Middle frontal gyrus (tissue), 1 donor: ENCODE data around the gene NAMPT.
"Not testable (repeated sequence)": the region's sequence is repeated elsewhere in the genome, so short reads cannot be mapped to it uniquely, and the experiment has no call there.

Source experiments
- DNase-seq: peaks from one replicate; pipeline ENCODE4 v3.0.0-alpha.2; 2015; ENCODE audit warnings: low spot score; ENCODE audit errors: extremely low spot score

Gene NAMPT

DNA sequence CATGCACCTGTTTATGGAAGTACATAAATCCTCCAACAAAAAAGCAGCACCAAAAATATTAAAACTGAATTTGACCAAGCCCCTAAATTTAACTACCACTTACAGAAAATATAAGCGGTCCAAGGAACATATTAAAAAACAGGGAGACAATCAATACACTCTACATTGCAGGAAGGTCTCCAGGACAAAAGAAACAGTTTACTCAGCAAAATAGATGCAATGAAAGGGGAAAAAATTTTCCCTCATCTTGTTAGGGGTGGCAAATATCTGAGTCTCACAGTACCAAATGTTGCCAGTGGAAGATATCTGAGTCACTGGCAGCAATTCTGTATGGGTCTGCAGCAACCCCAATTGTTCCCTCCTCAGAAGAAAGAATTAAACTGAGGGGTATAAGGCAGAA lies 50.4 kb downstream of the NAMPT start:
- no peak for DNase-seq

DNA sequence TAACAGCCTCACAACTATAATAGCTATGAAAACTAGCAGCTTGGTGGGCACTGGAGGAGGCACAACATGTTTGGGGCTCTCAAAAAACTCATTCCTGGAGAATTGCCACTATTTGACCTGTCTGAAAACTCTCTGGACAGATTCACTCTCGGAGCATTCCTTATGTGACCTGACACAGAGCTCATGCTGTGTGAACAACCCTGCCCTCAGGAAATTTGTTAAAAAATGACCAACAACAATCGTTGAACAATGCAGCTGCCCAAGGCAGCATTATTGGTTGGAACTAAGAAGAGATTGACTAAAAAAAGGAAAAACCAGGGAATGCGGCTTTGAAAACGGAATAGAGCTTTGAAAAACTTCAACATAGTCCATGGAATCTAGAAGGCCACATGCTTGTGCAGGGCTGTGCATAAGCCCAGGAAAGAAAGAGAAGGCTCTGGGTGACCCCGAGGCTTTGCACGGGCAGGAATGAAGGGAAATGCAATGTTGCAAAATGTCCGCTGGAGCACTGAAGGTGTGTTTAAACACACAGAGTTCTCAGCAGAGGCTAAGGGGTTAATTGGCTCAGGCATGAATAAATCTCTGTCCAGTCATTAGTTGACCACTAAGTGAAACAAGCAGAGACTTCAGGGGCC lies 52.8 kb downstream of the NAMPT start:
- DNase-seq = no peak

DNA sequence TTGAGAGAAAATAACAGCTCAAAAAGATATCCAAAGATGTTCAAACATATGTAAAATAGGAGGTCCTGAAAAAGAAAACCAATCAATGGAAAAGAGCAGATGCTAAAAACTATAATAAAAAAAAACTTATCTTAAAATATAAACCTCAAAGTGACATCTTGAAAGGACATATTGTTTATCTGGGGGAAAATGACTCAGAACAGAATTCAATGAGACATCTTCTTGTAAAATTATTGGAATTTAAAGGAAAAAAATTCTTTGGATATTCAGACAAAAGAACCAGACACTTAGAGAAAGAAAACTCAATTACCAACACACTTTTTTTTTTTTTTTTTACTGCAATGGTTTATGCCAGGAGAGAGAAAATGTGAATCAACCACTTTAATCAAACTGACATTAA lies 58.9 kb downstream of the NAMPT start:
- DNase-seq = no peak

DNA sequence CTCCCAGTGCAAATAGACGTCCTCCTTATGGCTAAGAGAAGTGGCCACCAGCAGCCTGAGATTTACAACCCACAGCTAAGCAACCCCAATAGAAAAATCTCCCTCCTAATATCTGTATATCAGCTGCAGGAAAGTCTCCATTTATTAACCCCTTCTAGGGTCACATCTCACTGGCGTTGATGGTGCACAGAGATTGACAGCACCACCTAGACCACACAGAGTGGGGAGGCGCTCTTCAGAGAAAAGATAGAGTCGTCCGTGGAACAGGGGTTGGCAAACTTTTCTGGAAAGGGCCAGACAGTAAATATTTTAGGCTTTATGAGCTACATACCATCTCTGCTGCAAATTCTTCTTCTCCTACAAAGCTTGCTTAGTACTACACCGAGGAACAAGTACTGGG lies 60.0 kb downstream of the NAMPT start:
- no peak for DNase-seq

DNA sequence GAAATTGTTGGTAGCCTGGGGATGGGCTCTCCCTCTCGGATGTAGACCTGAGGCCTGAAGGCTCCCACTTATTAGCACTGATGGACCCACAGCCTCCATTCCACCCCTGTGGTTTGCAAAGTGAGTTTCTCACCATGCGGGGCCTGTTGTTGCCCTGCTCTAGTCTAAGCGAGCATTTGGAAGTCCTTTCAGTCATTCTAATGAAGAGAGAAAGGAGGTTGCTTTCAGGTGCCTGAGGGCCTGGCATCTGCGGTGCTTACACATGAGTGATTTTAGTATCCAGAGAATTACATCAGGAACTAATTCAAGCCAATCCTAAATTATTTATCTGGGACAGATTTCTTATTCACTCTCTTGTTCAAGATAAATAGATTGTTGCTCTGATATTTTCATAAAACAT lies 61.6 kb downstream of the NAMPT start:
- no peak for DNase-seq

DNA sequence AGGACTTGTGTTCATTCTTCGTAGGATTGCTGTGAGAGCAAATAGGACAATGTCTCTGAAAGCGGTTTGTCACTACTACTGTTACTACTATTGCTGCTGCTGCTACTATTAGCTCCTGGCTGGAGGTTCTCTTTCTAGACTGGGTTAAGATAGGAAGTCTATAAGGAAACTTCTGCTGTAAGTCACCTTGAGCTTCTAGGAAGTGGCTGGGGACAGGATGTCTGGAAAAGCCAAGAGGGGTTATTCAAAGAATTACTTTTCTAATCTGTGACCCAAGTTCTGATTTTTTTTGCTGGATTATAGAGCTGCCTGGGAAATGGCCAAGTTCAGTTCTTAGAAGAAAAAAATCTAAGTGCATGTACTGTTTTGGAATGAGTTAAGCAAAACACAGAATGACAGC lies 62.2 kb downstream of the NAMPT start:
- no peak for DNase-seq

DNA sequence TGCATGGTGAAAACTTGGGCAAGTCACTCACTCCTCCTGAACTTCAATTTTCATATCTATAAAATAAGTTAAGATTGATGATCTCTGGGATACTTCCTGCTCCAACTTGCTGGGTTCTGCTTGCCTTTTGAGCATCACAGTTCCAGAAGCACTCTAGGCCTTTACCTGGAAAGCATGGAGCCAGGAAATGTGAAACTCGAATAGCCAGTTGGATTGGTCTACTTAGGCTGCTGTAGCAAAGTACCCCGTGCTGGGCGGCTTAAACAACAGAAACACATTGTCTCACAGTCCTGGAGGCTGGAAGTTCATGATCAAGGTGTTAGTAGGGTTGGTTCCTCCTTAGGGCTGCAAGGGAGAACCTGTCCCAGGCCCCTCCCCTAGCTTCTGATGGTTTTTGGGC lies 64.5 kb downstream of the NAMPT start:
- no peak for DNase-seq

DNA sequence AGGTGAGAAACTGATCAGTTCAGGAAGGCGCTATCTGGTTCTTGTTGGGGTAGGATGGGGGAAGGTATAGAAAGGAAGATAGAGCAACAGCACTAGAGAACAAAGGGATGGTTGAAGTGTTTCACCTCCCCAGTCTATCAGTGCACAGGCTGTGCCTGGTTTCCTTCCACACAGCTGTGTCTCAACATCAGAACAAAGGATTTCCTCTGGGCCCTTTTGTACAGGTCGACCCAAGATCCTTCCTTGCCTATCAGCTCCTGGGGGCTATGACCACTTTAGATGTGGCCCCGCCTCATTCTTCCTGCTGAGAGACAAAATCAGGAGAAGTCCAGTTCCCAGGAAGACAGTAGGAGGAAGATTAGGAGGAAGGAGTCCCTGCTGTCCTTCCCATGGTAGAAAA lies 65.6 kb downstream of the NAMPT start:
- DNase-seq = no peak

DNA sequence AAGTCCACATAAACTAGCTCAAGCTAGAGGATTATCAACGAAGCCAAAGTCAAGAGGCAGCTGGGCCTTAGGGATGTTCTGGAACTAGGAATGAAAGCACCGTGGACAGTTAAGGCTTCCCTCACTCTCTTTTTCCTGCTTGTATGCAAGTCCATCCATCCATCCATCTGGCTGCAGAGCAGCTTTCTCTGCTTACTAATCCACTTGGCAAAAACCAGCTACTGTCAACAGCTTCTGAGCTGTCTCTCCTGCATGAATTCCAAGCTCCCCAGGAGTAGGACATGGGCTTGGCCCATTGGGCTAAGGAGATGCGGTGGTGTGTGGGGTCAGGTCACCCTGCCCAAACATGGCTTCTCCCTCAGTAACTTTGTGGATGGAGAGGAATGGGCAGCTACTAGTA lies 66.2 kb downstream of the NAMPT start:
- no peak for DNase-seq

DNA sequence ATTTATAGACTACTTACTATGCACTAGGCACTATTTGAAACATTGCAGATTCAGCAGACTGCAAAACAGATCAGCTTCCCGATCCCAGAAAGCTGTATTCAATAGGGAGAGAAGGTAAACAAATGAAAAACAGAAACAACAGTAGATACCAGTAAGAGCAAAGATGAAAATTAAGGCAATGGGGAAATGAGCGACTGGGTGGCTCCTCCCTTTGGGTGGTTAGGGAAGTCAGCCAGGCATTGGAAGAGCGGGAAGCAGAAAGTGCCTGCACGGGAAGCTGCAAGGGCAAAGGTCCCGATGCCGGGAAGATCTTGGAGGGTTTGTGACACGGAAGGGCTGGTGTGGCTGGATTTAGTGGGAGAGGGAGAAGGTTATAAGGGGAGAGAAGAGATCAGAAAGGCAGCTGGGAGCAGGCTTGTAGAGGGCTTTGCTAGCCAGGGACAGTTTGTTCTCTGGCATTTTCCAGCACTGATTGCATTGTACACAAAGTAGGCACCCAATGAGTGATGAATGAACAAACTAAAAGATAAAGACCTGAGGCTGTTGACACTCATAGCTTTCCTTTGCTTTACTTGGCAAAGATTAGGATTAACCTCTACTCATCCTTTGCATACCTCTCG lies 67.8 kb downstream of the NAMPT start:
- no peak for DNase-seq

DNA sequence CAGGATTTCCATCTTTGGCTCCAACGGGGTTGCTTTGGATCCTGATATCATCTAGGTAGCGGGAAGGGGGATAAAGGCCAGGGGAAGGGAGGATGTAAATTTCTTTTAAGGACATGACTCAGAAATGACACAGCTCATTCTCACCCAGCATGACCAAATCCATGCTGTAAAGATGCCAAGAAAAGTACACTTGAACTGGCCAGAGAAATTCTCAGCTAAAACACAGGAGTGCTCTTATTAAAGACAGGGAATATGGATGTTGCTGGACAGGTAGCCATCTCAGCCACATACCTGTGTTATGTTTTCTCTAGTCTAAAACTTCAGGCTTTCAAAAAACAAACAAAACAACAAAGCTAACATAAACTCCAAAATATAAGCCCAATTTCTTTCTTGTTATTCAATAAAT lies 68.3 kb downstream of the NAMPT start:
- DNase-seq = no peak

DNA sequence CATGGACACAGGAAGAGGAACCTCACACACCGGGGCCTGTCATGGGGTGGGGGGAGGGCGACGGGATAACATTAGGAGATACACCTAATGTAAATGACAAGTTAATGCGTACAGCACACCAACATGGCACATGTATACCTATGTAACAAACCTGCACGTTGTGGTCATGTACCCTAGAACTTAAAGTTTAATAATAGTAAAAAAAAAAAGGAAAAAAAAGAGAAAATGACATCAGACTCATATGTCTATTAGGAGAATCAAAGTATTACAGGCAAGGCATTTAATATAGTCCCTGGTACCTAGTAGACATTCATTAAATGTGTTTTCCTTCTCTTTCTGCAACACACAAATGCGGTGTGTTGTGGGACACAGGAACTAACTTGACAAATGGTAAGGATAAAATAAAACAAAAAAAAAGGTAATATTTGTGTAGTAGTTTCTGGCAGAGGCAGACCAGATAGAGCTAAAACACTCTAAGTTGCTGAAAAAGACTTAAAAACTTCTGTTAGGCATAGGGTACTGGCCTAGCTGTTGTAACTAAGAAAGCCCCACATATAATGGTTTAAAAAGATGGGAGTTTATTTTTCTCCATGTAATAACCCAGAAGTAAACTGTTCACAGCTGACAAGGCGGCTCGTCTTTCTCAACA lies 68.8 kb downstream of the NAMPT start:
- no peak for DNase-seq

DNA sequence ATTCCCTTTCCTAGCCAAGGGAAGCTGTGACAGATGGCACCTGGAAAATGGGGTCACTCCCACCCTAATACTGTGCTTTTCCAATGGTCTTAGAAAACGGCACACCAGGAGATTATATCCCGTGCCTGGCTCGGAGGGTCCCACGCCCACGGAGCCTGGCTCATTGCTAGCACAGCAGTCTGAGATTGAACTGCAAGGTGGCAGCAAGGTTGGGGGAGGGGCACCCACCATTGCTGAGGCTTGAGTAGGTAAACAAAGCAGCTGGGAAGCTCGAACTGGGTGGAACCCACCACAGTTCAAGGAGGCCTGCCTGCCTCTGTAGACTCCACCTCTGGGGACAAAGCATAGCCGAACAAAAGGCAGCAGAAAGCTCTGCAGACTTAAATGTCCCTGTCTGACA lies 75.8 kb downstream of the NAMPT start:
- DNase-seq = not testable (repeated sequence)

DNA sequence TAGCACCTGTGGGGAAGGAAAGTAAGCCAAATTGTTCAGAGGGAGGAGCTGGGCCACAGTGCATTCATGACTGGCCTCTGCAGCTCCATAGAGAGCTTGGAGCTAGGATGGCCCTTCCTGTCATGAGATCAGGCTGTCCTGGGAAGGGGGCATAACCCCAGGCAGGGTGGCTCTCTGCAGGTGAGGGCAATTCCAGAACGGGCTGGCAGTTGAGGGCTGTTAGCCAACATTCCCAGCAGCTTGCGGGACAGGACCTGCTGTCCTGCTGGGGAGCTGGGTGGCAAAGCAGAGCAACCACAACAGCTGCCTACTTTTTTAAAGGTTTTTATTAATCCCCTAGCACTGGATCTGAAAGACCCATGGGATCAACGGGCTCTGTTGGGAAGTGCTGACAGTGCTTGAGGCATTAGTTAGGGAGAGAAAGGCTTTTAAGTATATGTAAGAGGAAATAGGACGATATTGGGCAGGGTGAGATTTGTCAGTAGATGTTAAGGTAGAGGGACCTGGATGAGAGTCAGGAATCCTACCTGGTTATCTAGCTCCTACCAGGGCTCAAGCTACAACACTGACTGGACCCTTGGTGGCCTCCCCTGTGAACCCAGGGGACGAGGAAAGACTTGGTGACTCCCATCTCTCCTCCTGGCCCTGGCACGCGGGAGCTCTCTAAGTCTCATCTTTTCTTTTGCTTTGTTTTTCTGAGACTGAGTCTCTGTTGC lies 77.8 kb downstream of the NAMPT start:
- DNase-seq = no peak

DNA sequence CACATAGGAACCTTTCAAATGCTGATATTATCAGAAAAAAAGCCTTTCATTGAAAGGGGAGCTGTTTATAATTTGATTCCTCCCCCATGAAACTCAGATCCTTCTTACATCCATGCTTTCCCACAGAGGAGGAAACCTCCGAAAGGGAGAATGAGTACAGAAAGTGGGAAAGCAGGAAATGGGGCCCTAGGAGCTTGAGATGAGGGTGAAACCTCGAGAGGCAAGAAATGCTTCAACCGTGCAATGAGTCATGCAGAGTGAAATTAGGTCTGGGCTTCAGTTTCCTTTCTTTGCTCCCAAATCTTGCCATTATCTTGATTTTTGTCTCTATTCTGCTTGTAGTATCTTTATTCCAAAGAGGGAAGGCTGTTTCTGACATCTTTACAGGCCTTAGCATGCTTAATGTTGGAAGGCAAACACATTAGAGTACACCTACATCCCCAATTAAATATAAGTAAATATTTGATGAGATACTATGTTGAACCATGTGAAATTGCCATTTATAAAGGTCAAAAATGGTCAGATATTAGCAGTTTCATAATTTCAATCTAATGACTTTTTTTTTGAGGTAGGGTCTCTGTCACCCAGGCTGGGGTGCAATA lies 79.1 kb downstream of the NAMPT start:
- no peak for DNase-seq

DNA sequence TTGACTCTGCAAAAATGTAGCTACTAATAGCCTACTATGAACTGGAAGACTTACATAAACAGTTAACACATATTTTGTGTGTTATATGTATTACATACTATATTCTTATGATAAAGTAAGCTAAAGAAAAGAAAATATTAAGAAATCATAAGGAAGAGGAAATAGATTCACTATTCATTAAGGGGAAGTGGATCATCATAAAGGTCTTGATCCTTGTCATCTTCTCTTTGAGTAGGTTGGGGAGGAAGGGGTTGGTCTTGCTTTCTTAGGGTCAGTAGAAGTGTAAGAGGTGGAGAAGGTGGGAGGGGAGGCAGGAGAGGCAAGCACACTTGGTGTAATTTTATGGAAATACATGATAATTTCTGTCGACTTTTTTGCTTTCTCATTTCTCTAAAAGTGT lies 81.3 kb downstream of the NAMPT start:
- DNase-seq = no peak

DNA sequence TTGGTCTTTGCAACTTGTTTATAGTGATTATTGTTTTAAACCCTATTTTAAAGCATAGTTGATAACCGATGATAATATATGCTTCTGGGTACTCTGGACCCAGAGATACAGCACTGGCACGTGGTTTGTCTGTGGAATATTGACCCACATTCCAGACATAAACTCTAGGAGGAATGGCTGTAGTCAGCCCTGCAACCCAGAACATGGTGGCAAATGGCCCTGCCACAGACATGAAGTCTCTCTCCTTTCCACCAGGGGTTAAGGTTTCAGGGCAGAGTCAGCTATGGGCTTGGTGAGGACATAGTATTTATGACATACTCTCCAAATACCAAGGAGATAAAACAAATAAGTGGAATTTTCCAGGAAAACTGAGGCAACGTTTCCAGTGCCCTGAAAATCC lies 83.6 kb downstream of the NAMPT start:
- DNase-seq = no peak

DNA sequence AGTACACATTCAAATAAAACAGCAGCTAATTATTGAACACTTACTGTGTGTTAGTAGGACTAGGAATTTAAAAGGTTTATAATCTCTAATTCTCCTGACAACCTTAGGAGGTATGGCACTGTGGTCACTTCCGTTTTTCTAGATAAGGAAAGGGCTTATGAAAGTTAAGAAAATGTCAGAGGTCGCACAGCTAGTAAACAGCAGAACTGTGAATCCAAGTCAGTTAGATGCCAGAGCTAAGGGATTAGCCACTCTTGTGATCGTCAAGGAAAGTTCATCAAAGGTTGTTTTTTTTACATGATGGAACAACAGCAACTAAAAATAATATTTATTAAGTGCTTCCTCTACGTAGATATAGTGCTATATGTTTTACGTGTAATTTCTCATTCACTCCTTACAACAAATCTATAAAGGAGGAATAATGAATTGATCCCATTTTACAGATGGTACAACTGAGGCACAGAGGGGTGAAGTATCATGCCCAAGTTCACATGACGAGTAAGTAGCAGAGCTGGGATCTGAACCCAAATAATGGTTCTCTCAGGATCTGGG lies 84.9 kb downstream of the NAMPT start:
- no peak for DNase-seq

DNA sequence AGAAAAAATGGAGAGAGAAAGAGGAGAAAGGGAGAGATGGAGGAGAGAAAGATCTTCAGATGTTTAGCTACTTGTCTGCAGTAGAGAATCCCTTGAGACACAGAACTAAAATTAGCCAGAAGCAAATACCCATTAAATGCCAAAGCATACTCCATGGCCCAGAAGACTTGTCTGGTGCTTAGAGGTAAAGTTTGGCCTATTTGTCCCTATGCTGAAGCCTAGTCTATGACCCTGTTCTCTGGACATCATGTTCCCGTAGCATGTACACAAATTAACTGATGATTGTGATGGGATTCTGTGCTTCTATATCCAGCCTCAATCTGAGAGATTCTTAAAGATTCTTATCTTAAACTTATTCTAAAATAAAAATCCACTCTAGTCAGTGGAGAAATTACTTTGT lies 85.8 kb downstream of the NAMPT start:
- no peak for DNase-seq
